Naive thymus-derived CD4-positive, alpha-beta T cell (primary cell): ENCODE data around the gene CHODL. TPM values are rescaled to one million over a fixed set of nuclear protein-coding genes. Genes with fewer than 3 reads are reported as not detected.

Experiments
- polyA plus RNA-seq, 2 donors: library from polyadenylated mRNA; unstranded; fragments of 300-500 nt; fragmentation: Illumina TruSeq; gene quantifications; one replicate each; pipeline ENCODE4 v1.2.3, GENCODE V29; 2021
- total RNA-seq, 6 experiments: library from RNA in 5 of 6; stranded (reverse) in 5 of 6; gene quantifications; 1 replicate in 5 of 6; 2 replicates in 1 of 6; pipeline ENCODE4 v1.2.3 and lab custom pipeline; 2021 to 2026

CHODL gene
- total and polyA plus RNA-seq, 7 experiments from 2014 or later, result 0.09 to 0.25 (median 0.19) TPM; not detected in 4

Other genes starting within 250 kb of the CHODL start
- not detected for gene TMPRSS15, start 159.0 kb downstream of the CHODL start, total RNA-seq
- gene TMPRSS15, start 159.0 kb downstream of the CHODL start, polyA plus RNA-seq, result not detected